ENCODE data around the gene RPA1. TPM values are rescaled to one million over a fixed set of nuclear protein-coding genes. Genes with fewer than 3 reads are reported as not detected.

The RPA1 gene
- total RNA-seq, result 10 to 100 TPM; 52.3 to 77.4 (median 75.5) TPM
- long read RNA-seq, donor 1, full-length matches to known transcripts, result 47 of 54 reads
- long read RNA-seq, donor 1, partial matches to known transcripts, result 5 of 54 reads
- long read RNA-seq, donor 1, other reads (novel, unspliced or antisense), result 2 of 54 reads
- long read RNA-seq, donor 2, full-length matches to known transcripts, result 23 of 27 reads
- long read RNA-seq, donor 2, partial matches to known transcripts, result 2 of 27 reads
- long read RNA-seq, donor 2, other reads (novel, unspliced or antisense), result 2 of 27 reads

DNA sequence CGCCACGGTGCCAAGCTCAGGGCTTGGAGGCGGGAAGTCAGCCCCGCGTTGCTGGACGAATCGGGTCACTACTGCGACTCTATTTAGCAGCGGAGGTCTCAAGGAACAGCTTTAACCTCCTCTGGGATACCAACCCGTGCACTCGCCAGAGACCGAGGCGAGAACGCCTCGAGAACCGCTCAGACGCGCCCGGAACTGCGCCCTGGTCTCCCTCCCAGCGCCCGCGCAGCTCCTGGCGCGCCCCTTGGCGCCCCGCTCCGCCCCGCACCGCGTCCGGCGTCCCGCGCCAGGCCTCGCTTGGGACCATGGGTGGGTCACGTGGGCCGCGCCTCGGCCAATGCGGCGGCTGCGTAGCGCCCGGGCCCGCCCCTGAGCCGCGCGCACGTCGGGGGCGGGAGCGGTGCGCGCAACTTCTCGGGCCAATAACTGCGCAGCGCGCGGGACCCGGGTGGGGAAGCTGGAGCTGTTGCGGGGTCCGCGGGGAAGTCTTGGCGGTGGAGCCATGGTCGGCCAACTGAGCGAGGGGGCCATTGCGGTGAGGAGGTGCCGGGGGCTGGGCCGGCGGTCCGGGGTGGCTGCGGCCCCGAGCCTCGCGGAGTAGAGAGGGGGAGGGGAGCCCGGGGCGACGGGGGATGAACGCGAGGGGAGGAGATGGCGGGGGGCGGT is at the start of gene RPA1, which contains the start of gene SMYD4:
RPA1 (plus strand) TSS at position 414 of the 666 bp plus-strand sequence; CDS start at position 503, 89 bp downstream.
SMYD4 (minus strand) TSS at position 311 of the 666 bp plus-strand sequence. CDS start 1,908 bp downstream, outside the sequence.
- peak within 1 kb of the TSS; percentile 61 for H3K4me3 ChIP-seq
- intact Hi-C loops (cut with DNase I, micrococcal nuclease), result no loop called here
- no peak for TF ChIP-seq CTCF (IDR thresholded peaks at IDR 0.05)
- no peaks in the 10 kb centered on the region for H3K9me3 ChIP-seq
- H3K36me3 ChIP-seq (ENCODE audit: low read depth), result no peaks in the 10 kb centered on the region
- DNase-seq (peak; percentile 88 to 92 (median 92)), ATAC-seq (peak; percentile 100)
- peaks cover 13% of the 10 kb centered on the region for H3K4me1 ChIP-seq (ENCODE audit: low read depth)

- intact Hi-C loops (cut with DNase I, micrococcal nuclease), result loop anchor here in 1 of 2 donors (5.0 kb wide), 1 partner anchor 60 kb away; the partner anchor contains the start of gene WDR81
- no peak overlapping the region for H3K4me3 ChIP-seq
- H3K9me3 ChIP-seq, result no peaks in the 10 kb centered on the region
- no peak for TF ChIP-seq CTCF (IDR thresholded peaks at IDR 0.05)
- ATAC-seq (no peak), DNase-seq (no peak)
- peaks cover 15% of the 10 kb centered on the region for H3K4me1 ChIP-seq (ENCODE audit: low read depth)
- H3K36me3 ChIP-seq (ENCODE audit: low read depth), result no peaks in the 10 kb centered on the region
Observed at GRCh38 chr17:1782171-1782567, 47.6 kb upstream of the RPA1 start.

GRCh38 chr17:1783271-1783670 is 46.5 kb upstream of the RPA1 start:
- TF ChIP-seq CTCF (IDR thresholded peaks at IDR 0.05), result no peak
- Histone ChIP-seq H3K36me3 (ENCODE audit: low read depth) (no peaks in the 10 kb centered on the region), H3K4me1 (ENCODE audit: low read depth) (peaks cover 21% of the 10 kb centered on the region), H3K4me3 (no peak overlapping the region), H3K9me3 (no peaks in the 10 kb centered on the region)
- ATAC-seq (no peak), DNase-seq (peak in 1 of 3 donors; percentile 72)
- intact Hi-C loops (cut with DNase I, micrococcal nuclease), result loop anchor here in 1 of 2 donors (5.0 kb wide), 1 partner anchor 61 kb away; the partner anchor contains the start of gene WDR81

GRCh38 chr17:1783834-1784611 is 45.8 kb upstream of the RPA1 start:
- Histone ChIP-seq H3K4me1 (ENCODE audit: low read depth) (peaks cover 21% of the 10 kb centered on the region), H3K9me3 (no peaks in the 10 kb centered on the region), H3K4me3 (no peak overlapping the region), H3K36me3 (ENCODE audit: low read depth) (no peaks in the 10 kb centered on the region)
- intact Hi-C loops (cut with DNase I, micrococcal nuclease), result loop anchor here in 1 of 2 donors (5.0 kb wide), 1 partner anchor 62 kb away; the partner anchor contains the start of gene WDR81
- TF ChIP-seq CTCF (IDR thresholded peaks at IDR 0.05), result peak; percentile 28
- DNase-seq, result peak in 2 of 3 donors; percentile 68 to 74
- peak; percentile 40 for ATAC-seq

GRCh38 chr17:1785930-1786329 is 43.9 kb upstream of the RPA1 start:
- no peaks in the 10 kb centered on the region for H3K9me3 ChIP-seq
- intact Hi-C loops (cut with DNase I, micrococcal nuclease), result no loop called here
- peaks cover 13% of the 10 kb centered on the region for H3K4me1 ChIP-seq (ENCODE audit: low read depth)
- H3K36me3 ChIP-seq (ENCODE audit: low read depth), result no peaks in the 10 kb centered on the region
- no peak overlapping the region for H3K4me3 ChIP-seq
- ATAC-seq, result no peak
- no peak for DNase-seq
- no peak for TF ChIP-seq CTCF (IDR thresholded peaks at IDR 0.05)
